ENCODE data around the gene NSMCE1. TPM values are rescaled to one million over a fixed set of nuclear protein-coding genes. Genes with fewer than 3 reads are reported as not detected.

Gene NSMCE1
- total RNA-seq, 1 donor from 2014 or later = 21.2 TPM

DNA sequence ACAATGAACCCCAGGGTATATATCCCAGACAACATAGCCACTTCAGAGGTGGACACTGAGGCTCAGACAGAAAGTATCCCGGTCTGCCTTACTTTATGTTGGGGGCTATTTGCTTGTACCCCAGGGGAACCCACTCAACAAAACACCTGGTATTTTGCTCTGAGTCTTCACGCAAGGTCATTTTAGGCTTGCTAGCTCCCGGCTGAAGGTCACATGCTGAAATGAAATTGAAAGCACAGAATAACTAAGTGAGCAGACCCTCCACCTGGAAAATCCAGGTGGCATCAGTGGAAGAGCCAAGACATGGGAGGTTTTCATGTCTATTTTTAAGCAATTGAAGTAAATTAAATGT lies 69.4 kb downstream of the NSMCE1 start:
- Mint-ChIP-seq H3K9me3 (ENCODE audit: low read depth) (peaks cover 4% of the 10 kb centered on the region), H3K27ac (ENCODE audit: unreplicated experiment) (no peak overlapping the region), H3K4me3 (ENCODE audit: unreplicated experiment) (no peak overlapping the region), H3K4me1 (ENCODE audit: low read depth) (peaks cover 21% of the 10 kb centered on the region), H3K36me3 (ENCODE audit: low read depth) (no peaks in the 10 kb centered on the region), H3K27me3 (ENCODE audit: low read depth) (no peaks in the 10 kb centered on the region)
- no peak for DNase-seq (ENCODE audit: low spot score)
- TF ChIP-seq CTCF (IDR thresholded peaks at IDR 0.05) = no peak

DNA sequence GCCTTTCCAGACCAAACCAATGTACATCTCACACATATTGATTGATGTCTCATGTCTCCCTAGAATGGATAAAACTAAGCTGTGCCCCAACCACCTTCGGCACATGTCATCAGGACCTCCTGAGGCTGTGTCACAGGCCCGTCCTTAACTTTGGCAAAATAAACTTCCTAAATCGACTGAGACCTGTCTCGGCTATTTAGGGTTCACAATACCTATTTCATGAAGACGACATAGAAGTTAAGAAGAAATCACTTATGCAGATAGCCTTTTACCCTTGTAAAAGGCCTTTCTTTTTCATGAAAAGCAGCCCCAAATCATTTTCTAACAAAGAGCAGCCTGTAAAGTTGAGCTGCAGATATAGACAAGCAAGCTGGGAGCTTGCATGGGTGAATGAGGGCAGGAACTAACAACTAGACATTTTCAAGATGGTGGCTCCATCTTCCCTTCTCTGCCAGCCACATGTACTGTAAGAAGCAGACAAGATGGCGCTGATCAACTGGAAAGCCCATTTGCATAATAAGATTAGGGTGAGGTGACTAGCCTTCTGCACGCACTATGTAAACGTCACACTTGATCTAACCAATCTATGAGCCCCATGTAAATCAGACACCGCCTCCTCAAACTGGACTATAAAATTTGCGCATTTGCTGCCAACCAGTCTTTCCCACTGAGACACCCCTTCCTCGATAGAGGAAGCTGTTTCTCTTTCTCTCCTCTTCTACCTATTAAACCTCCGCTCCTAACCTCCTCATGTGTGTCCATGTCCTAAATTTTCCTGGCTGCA lies 69.9 kb downstream of the NSMCE1 start:
- no peaks in the 10 kb centered on the region for H3K27me3 Mint-ChIP-seq (ENCODE audit: low read depth)
- H3K27ac Mint-ChIP-seq (ENCODE audit: unreplicated experiment) = no peak overlapping the region
- TF ChIP-seq CTCF (IDR thresholded peaks at IDR 0.05) = no peak
- no peak overlapping the region for H3K4me3 Mint-ChIP-seq (ENCODE audit: unreplicated experiment)
- H3K4me1 Mint-ChIP-seq (ENCODE audit: low read depth) = peaks cover 16% of the 10 kb centered on the region
- no peak for DNase-seq (ENCODE audit: low spot score)
- H3K9me3 Mint-ChIP-seq (ENCODE audit: low read depth) = peaks cover 4% of the 10 kb centered on the region
- H3K36me3 Mint-ChIP-seq (ENCODE audit: low read depth) = no peaks in the 10 kb centered on the region

GRCh38 chr16:27197004-27197403 lies 71.6 kb downstream of the NSMCE1 start:
- DNase-seq (ENCODE audit: low spot score) = no peak
- Mint-ChIP-seq H3K9me3 (ENCODE audit: low read depth) (peaks cover 4% of the 10 kb centered on the region), H3K4me3 (ENCODE audit: unreplicated experiment) (no peak overlapping the region), H3K36me3 (ENCODE audit: low read depth) (no peaks in the 10 kb centered on the region), H3K4me1 (ENCODE audit: low read depth) (peaks cover 7% of the 10 kb centered on the region), H3K27me3 (ENCODE audit: low read depth) (no peaks in the 10 kb centered on the region), H3K27ac (ENCODE audit: unreplicated experiment) (no peak overlapping the region)
- TF ChIP-seq CTCF (IDR thresholded peaks at IDR 0.05) = no peak

- H3K4me3 Mint-ChIP-seq (ENCODE audit: unreplicated experiment) = no peak overlapping the region
- H3K27me3 Mint-ChIP-seq (ENCODE audit: low read depth) = no peaks in the 10 kb centered on the region
- H3K4me1 Mint-ChIP-seq (ENCODE audit: low read depth) = peaks cover 7% of the 10 kb centered on the region
- DNase-seq (ENCODE audit: low spot score) = no peak
- H3K36me3 Mint-ChIP-seq (ENCODE audit: low read depth) = no peaks in the 10 kb centered on the region
- peaks cover 4% of the 10 kb centered on the region for H3K9me3 Mint-ChIP-seq (ENCODE audit: low read depth)
- H3K27ac Mint-ChIP-seq (ENCODE audit: unreplicated experiment) = no peak overlapping the region
- no peak for TF ChIP-seq CTCF (IDR thresholded peaks at IDR 0.05)
Measured at GRCh38 chr16:27195941-27196595, 72.5 kb downstream of the NSMCE1 start.

GRCh38 chr16:27195076-27195741 lies 73.4 kb downstream of the NSMCE1 start:
- no peaks in the 10 kb centered on the region for H3K9me3 Mint-ChIP-seq (ENCODE audit: low read depth)
- no peaks in the 10 kb centered on the region for H3K36me3 Mint-ChIP-seq (ENCODE audit: low read depth)
- H3K4me3 Mint-ChIP-seq (ENCODE audit: unreplicated experiment) = no peak overlapping the region
- no peaks in the 10 kb centered on the region for H3K27me3 Mint-ChIP-seq (ENCODE audit: low read depth)
- no peak for DNase-seq (ENCODE audit: low spot score)
- peaks cover 7% of the 10 kb centered on the region for H3K4me1 Mint-ChIP-seq (ENCODE audit: low read depth)
- no peak overlapping the region for H3K27ac Mint-ChIP-seq (ENCODE audit: unreplicated experiment)
- no peak for TF ChIP-seq CTCF (IDR thresholded peaks at IDR 0.05)
